GM12801 (cell line): ENCODE data around the gene CLDN18.

Source experiments
- CTCF ChIP-seq: IDR thresholded peaks from one replicate; pipeline ENCODE4 v1.5.1; 2011; ENCODE audit warnings: control low read depth; ENCODE audit not compliant: insufficient read length; ENCODE audit errors: extremely low read depth

Gene CLDN18

GRCh38 chr3:138082992-138083386, 73.0 kb downstream of the CLDN18 start:
- TF ChIP-seq CTCF = no peak
